ENCODE results near the gene HS6ST2.

The HS6ST2 gene

GRCh38 chrX:132591719-132592275, 366.6 kb downstream of the HS6ST2 start:
- ChIA-PET CTCF (interaction anchor here (1.7 to 2.2 kb wide), 2 partner anchors 299 to 373 kb away, joined by 4 to 5 read pairs; partner anchors contain the start of gene RAP2C), POLR2A (no interaction called here)
- no peak for TF ChIP-seq CTCF (IDR thresholded peaks at IDR 0.05; ENCODE audit: control extremely low read depth, extremely low read depth, low read depth, missing control alignments)
- DNase-seq (ENCODE audit: extremely low spot score), result no peak

DNA sequence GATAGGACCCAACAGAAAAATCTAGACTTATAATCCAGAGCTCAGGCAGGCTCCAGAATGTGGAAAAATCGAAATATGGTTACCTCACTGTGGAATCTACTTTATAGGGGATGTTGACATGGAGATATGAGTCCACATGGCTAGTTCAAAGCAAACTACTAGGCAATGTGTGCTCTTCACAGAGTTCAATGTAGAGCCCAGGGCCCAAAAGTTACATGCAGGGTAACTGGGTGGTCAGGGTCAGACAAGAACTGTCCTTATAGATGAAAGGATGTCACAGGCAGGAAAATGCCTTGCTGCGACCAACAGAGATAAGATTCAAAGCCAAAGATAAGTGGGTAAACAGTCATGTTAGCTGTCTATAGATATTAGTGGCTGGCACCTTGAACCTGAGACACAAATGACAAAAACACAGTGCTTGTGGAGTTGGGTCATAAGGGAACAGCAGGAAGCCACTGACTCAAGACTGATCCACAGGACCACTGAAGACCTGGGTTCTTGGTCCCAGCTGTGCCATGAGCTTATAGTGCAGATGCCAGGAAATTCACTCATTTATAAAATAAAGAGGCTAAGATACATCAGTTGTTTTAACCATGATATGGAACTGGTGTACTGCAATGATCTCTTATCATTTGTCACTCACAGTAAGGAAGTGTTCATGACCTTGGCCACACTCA, 367.9 kb downstream of the HS6ST2 start:
- ChIA-PET POLR2A (no interaction called here), CTCF (no interaction called here)
- no peak for TF ChIP-seq CTCF (IDR thresholded peaks at IDR 0.05; ENCODE audit: control extremely low read depth, extremely low read depth, low read depth, missing control alignments)
- no peak for DNase-seq (ENCODE audit: extremely low spot score)

- ChIA-PET CTCF (no interaction called here), POLR2A (no interaction called here)
- DNase-seq (ENCODE audit: extremely low spot score), result no peak
- TF ChIP-seq CTCF (IDR thresholded peaks at IDR 0.05; ENCODE audit: control extremely low read depth, extremely low read depth, low read depth, missing control alignments), result no peak
Observed at GRCh38 chrX:132584936-132585335, 373.5 kb downstream of the HS6ST2 start.

DNA sequence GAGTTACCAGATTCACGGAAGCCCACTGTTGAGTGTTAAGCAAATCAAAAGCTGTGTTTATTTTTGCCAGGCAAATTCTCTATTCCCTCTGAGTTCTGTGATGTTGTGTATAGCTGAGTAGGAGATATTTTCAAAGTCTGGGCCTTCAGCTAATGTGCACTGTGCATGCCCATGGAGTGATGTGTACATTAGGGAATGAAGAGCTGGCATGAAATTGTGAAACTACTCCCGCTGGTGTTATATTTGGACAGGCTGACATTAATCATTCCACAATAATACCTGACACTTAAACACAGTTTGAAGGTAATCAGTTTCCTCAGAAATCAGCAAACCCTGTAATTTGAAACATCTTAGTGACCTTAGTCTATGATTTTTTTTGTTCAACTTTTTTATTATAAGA, 381.5 kb downstream of the HS6ST2 start:
- DNase-seq (ENCODE audit: extremely low spot score), result no peak
- CTCF ChIA-PET, result interaction anchor here (0.9 kb wide), 1 partner anchor 10 kb away, joined by 3 read pairs; no protein-coding TSS in a partner anchor
- TF ChIP-seq CTCF (IDR thresholded peaks at IDR 0.05; ENCODE audit: control extremely low read depth, extremely low read depth, low read depth, missing control alignments), result no peak

More for the DNA sequence above, 381.5 kb downstream of the HS6ST2 start:
- POLR2A ChIA-PET, result no interaction called here

Measured in GM10248 (cell line).